Parathyroid adenoma (tissue), 2 donors: ENCODE results near the gene ZAP70.

ENCODE experiments used
- H2AFZ ChIP-seq: fragments of 300-600 bp; sonication (generic); one replicate; pipeline ENCODE4 v1.7.0; 2017; ENCODE audit warnings: antibody characterized with exemption, mild to moderate bottlenecking
- H3K27ac ChIP-seq: fragments of 300-600 bp; sonication (generic); one replicate; pipeline ENCODE4 v1.7.0; 2017
- H3K27me3 ChIP-seq: fragments of 300-600 bp; sonication (generic); one replicate; pipeline ENCODE4 v1.7.0; 2017; ENCODE audit warnings: low read length; ENCODE audit not compliant: control insufficient read depth, insufficient read depth
- H3K36me3 ChIP-seq: fragments of 300-600 bp; sonication (generic); one replicate; pipeline ENCODE4 v1.7.0; 2017; ENCODE audit warnings: low read length; ENCODE audit not compliant: control insufficient read depth, insufficient read depth
- H3K4me1 ChIP-seq: fragments of 300-600 bp; sonication (generic); one replicate; pipeline ENCODE4 v1.7.0; 2017; ENCODE audit warnings: control low read depth
- H3K4me2 ChIP-seq: fragments of 300-600 bp; sonication (generic); one replicate; pipeline ENCODE4 v1.7.0; 2017; ENCODE audit warnings: low read length
- H3K4me3 ChIP-seq: fragments of 300-600 bp; sonication (generic); one replicate; pipeline ENCODE4 v1.7.0; 2017; ENCODE audit warnings: low read depth, low read length
- H3K79me2 ChIP-seq: fragments of 300-600 bp; sonication (generic); one replicate; pipeline ENCODE4 v1.7.0; 2017; ENCODE audit warnings: control low read depth
- H3K9ac ChIP-seq: fragments of 300-600 bp; sonication (generic); one replicate; pipeline ENCODE4 v1.7.0; 2017; ENCODE audit warnings: mild to moderate bottlenecking
- H3K9me3 ChIP-seq: fragments of 300-600 bp; sonication (generic); one replicate; pipeline ENCODE4 v1.7.0; 2017; ENCODE audit warnings: low read length; ENCODE audit not compliant: control insufficient read depth
- CTCF ChIP-seq: fragments of 300-600 bp; sonication (generic); IDR thresholded peaks from one replicate; pipeline ENCODE4 v1.7.0; 2017; ENCODE audit warnings: antibody characterized with exemption, mild to moderate bottlenecking
- donor health status: primary hyperparathyroidism.

The ZAP70 gene

GRCh38 chr2:97781981-97782380 lies 68.6 kb downstream of the ZAP70 start:
- Histone ChIP-seq H3K9ac (no peak overlapping the region), H3K4me3 (no peak overlapping the region)

DNA sequence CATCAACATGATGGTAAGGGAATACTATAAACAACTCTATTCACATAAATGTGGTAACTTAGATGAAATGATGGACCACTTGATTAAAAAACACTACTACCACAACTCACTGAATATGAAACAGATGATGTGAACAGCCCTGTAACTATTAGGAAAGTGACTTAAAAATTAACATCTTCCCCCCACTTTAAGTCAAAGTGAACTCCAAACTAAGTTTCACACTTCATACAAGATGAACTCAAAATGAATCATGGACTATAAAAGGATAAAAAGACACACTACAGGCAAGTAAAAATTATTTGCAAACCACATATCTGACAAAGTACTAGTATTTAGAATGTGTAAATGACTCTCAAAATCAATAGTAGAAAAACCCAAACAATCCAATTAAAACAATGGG lies 71.6 kb downstream of the ZAP70 start:
- H3K4me1 ChIP-seq, result peaks cover 13% of the 10 kb centered on the region
- H3K27ac ChIP-seq, result no peak overlapping the region
- H3K27me3 ChIP-seq, result no peaks in the 10 kb centered on the region
- TF ChIP-seq CTCF, result no peak
- no peak overlapping the region for H3K4me3 ChIP-seq
- no peak overlapping the region for H3K9ac ChIP-seq
- no peaks in the 10 kb centered on the region for H3K36me3 ChIP-seq
- peaks cover 15% of the 10 kb centered on the region for H3K79me2 ChIP-seq
- H2AFZ ChIP-seq, result no peak overlapping the region
- H3K9me3 ChIP-seq, result no peaks in the 10 kb centered on the region
- H3K4me2 ChIP-seq, result no peak overlapping the region

More at GRCh38 chr2:97781981-97782380, 68.6 kb downstream of the ZAP70 start:
- Histone ChIP-seq H3K9me3 (no peaks in the 10 kb centered on the region), H2AFZ (no peak overlapping the region), H3K4me2 (no peak overlapping the region), H3K27me3 (no peaks in the 10 kb centered on the region), H3K36me3 (no peaks in the 10 kb centered on the region), H3K4me1 (peaks cover 7% of the 10 kb centered on the region), H3K27ac (no peak overlapping the region), H3K79me2 (peaks cover 15% of the 10 kb centered on the region)
- TF ChIP-seq CTCF, result no peak

DNA sequence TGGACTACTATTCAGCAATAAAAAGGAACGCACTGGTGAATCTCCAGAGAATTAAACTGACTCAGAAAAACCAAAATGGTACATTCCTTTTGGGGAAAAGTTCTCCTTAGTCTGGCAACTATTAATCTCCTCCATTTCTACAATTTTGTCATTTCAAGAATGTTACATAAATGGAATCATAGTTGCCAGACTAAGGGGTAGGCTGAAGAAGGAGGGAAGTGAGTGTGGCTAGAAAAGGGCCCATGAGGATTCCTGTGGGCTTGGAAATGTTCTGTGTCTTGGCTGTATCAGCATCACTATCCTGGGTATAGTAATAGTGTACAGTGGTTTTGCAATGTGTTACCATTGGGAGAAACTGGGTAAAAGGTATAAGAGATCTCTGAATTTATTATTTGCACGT lies 72.4 kb downstream of the ZAP70 start:
- Histone ChIP-seq H3K4me1 (peaks cover 13% of the 10 kb centered on the region), H3K36me3 (no peaks in the 10 kb centered on the region), H2AFZ (no peak overlapping the region), H3K27ac (no peak overlapping the region), H3K9ac (no peak overlapping the region), H3K79me2 (peaks cover 15% of the 10 kb centered on the region), H3K9me3 (no peaks in the 10 kb centered on the region), H3K4me3 (no peak overlapping the region), H3K27me3 (no peaks in the 10 kb centered on the region), H3K4me2 (no peak overlapping the region)
- TF ChIP-seq CTCF, result no peak

- Histone ChIP-seq H3K9me3 (no peaks in the 10 kb centered on the region), H3K4me1 (peaks cover 6% of the 10 kb centered on the region), H3K9ac (no peak overlapping the region), H2AFZ (no peak overlapping the region), H3K79me2 (no peaks in the 10 kb centered on the region), H3K27ac (peak overlapping the region; percentile 46), H3K4me2 (peak overlapping the region; percentile 29), H3K4me3 (no peak overlapping the region), H3K27me3 (no peaks in the 10 kb centered on the region), H3K36me3 (no peaks in the 10 kb centered on the region)
- TF ChIP-seq CTCF, result no peak
Measured at GRCh38 chr2:97788986-97789644, 75.7 kb downstream of the ZAP70 start.
